HG02763 (cell line): Measurements from ENCODE around the gene SLC9A2.
A peak's percentile ranks its signal among the peaks of the same experiment; 100 is the strongest.

ENCODE experiments used
- ATAC-seq: cut with Tn5 transposase; IDR thresholded peaks from one replicate; pipeline ENCODE4 v1.9.1; 2021; ENCODE audit warnings: mild to moderate bottlenecking, moderate library complexity; ENCODE audit not compliant: unreplicated experiment

SLC9A2 gene

DNA sequence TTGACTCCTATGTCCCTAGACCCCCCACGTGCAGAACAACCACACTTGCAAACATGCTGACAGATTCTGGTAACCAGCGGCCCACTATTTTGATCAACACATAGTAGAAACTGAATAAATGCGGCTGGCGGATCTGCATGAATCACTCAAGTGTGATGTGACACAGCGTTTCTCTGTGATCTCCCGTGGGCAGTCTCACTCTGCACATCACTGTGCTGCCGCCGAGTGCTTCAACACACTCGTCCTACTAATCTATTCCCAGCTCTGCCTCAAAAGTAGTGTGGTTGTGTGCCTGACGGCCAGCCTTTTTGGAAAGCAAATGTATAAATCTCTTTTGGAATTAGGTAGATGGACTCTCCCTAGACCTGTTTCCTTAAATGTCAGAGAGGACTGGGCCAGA lies 105.2 kb downstream of the SLC9A2 start:
- ATAC-seq = no peak

DNA sequence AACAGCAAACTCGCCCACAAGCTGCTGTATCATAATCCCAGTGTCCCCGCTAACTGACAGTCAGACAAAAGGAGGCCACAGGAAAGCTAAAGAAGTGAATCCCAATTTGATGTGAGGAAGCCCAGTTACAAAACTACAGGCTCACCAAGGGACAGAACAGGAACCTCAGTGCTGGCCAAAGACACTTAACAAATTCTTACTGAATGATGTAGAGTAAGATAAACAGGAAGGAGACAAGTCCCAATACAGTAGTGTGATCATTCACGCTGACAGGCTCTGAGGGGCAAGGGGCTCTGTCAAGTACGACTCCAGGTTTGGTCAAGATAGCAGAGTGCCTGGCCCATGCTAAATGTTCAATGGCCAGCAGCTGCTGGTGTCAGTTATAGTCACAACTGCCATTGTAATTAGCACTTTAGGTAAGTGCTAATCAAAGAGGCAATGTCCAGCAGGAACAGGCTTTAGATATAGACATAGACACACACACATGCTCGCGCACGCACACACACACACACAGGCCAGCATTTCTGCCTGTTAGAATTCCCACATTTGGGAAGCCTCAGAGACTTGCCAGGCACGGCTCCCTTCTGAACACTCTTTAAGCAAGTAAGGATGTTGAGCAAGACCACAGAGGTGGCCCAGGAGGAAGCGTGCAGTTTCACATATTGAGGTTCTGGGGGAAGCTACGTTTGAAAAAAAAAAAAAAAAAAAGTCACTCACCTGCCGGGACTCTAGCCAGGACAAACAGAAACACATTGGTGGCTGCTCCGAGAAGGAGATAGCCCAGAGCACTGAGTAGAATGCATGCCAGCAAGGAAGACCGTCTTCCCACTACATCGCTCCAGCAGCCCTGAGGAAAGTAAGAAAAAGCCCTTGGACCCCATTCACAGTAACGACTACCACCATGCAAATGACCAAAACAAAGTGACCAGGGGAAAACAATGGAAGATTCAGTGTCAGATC lies 107.1 kb downstream of the SLC9A2 start:
- ATAC-seq = no peak

DNA sequence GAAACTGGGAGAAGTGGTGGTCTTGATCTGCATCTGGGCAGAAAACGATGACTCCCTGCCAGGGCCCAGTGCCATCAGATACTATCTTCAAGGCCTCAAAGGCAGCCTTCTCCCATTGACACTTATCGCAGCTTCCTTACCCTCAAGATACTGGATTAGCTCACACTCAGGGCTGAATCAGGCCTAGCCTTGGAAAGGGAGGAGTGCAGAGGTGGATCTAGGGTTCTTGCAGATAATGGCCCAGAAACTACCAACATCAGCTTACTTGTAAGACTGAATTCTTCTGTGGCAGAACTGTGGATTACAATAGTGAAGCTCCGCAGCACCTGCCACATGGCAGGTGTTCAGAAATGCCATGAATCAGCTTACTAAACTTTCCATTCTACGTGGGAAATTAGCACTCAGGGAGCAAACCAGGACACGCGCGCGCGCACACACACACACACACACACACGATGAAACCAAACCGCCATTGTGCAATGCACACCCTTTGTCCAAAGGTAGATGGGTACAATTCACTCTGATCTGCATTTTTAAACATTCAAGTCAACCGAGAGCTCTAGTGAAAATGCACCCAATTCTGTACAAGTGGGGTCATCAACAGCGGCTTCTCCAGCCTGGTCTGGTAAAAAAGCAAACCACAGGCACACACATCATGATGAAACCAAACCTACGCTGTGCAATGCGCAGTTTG lies 116.2 kb downstream of the SLC9A2 start:
- ATAC-seq = no peak

DNA sequence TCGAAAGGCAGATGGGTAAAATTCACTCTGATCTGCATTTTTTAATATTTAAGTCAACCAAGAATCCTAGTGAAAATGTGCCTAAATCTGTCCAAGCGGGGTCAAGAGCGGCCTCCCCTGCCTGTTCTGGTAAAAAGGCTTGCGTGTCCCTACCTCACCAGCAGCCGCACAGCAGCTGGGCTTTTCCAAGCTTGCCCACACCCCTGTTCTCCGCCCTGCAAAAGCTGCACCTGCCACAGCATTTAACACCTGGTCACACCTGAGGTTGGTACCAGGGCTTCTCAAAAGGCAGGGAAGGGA lies 116.7 kb downstream of the SLC9A2 start:
- ATAC-seq = peak; percentile 12

DNA sequence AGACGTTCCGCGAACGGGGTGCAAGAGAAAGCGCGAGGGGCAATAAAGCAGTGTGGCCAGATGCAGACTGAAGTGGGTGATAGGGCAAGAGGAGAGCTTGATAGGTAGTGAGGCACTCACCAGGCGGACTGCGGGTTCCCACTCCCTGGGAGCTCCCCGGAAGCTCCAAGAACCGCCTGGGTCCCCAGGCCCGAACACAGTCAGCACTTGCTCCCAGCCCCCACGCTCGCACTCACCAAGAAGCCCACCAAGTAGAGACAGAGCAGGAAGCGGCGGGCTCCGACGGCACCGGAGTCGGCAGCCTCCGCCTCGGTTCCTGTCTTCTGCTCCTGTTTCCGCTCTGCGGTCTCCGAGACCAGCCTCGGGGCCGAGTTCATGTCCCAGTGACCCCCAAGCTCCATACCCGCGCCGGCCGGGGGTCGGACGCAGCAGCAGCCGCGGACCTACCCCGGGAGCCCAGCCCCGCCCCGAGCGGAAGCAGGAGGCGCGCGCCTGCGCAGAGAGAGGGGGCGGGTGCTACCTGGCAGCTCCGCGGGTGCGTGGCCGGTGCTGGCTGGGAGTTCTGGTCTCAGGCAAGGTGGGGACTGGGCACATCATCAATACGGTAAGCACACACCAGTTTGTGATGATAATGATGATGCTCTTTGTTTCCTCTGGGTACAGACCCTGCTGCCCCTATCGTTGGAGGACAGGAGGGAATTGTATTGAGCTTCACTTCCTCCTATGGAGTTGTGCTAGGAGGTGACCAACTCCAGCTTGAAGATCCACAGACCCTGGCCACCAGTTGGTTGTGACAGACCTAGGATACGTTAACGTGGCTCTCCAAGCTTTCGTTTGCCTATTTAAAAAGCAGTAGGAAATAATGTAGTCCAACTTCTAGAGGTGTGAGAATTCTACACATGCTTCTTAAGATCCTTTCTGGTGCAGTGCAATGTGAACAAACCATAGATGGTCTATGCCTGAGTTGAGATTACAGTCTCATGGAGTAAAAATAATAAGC lies 117.4 kb downstream of the SLC9A2 start:
- peak; percentile 96 for ATAC-seq

DNA sequence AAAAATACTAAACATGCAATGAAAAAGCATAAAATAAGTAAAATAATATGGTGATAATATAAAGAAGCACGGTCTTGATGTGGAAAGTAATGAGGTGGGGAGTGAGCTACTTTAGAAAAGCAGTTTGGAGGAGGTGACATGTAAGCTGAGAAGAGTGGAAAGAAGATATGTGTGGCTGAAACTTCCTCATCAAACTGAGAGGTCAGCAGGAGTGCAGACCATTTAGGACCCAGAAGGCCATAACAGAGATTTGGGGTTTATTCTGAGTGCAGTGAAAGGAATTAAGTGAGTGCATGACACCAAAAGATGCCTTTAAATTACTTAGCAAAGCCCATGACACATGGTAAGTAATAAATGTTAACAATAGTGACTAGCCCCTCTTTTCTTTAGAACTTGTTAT lies 118.1 kb downstream of the SLC9A2 start:
- peak; percentile 29 for ATAC-seq

DNA sequence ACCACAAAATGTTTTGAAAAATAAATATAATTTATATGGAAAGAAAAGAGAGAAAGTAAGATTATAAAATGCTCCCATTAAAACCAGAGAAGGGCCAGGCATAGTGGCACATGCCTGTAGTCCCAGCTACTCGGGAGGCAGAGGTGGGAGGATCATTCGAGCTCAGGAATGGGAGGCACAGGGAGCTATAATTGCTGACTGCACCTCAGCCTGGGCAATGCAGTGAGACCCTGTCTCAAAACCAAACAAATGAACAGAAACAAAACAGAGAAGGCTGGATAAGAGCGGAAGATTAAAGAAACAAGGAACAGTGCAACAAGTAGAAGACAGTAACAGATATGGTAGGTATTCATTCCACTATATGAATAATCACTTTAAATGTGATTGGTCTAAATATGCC lies 123.9 kb downstream of the SLC9A2 start:
- ATAC-seq = no peak

DNA sequence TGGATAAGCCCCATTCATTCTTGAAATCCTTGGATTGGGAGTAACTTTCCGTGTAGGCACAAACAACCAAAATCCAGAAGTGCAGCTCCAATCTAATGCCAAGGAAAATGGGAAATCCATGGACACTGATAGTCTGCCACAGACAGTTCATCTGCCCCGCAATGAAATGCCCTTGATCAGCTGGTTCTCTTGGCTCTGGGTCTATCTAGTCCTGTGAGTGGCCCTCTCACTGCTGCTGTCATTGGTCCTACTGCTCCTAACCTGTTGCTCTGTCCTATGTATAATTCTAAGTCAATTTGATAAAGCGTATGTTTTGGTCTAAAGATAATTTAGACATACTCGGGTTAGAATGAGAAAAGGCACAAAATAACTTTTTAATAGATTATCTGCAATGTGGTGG lies 128.8 kb downstream of the SLC9A2 start:
- ATAC-seq = no peak

DNA sequence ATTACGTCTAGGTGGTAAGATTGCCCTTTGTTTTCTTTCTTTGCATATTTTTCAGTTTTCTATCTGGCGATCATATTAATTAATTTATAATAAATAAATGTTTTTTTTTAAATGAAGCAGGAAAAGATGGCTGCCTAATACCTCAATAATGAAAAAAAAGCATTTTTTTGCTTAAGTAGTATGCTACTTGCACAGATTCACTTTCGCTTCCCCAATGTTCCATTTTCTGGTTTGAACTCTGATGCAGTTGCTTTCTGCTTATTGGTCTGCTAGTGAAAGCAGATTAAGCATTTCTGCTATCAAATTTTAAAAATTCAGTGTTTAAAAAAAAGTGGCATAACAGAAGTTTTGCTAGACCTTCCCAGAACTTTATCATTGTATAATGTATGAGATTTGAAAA lies 130.6 kb downstream of the SLC9A2 start:
- no peak for ATAC-seq

DNA sequence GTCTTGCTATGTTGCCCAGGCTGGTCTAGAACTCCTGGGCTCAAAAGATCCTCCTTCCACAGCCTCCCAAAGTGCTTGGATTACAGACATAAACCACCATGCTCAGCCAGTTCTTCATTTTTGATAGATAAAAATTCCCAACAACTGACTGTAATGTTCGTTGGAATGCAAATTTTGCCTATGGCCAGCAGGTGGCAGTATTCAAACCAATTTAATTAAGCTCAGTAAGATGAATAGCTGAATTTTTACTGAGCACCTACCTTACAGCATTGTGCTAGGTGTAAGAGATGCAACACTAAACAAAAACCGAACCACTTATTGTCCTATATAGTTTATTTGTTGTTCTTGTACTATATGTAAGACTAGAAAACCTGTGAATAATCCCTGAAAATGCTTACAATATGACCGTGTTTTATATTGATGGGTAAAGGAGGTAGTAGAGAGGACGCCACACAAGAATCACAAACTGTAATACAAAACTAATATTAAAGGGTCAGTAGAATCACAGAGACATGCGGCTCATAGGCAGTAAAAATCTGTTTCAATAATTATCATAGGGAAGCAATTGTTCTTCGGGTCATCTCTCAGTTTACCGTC lies 134.3 kb downstream of the SLC9A2 start:
- no peak for ATAC-seq

DNA sequence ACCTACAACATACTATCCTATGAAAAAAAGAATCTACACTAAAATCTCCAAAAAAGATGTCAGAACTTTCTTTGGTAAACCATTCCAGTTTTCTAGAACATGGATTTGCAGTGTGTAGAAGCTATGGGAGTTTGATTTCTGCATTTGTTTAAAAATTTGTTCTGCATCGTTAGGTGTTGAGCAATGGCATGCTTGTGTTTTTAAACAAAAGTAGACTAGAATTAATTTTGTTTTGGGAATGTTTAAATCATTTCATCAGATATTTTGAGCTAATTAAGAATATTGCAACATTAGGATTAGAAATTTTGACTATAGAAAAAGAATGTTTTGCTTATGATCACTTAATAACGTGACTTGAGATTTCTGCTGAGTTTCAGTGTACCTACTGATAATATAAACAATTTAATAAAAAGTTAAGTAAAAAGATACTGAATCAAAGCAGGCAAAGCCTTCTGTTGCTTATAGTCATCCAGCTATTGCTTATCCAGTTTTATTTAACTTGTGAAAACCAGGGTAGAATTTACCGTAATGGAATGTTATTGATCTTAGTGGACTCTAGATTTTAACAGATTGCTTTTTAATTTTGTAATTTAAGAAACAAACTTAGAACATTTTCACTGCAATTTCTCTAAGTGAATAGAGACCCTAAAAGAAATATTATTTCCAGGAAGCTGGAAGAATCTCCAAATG lies 135.2 kb downstream of the SLC9A2 start:
- no peak for ATAC-seq

DNA sequence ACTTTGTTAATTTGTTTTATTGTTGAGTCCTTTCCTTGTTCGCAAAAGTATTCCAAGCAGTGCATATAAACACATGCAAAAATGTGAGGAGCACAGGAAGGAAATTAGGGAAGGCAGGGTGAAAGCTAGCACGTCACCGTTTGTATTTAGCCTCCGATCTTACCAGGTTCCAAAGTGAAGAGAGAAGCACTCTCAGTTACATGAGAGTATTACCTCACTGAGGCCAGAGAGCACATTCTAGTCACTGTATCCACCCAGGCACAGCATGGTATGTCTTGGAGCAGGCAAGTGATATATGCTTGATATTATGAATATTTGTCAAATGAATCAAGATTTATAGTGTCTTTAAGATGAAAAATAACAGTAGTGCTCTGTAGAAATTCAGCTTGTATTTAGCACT lies 135.9 kb downstream of the SLC9A2 start:
- ATAC-seq = no peak

DNA sequence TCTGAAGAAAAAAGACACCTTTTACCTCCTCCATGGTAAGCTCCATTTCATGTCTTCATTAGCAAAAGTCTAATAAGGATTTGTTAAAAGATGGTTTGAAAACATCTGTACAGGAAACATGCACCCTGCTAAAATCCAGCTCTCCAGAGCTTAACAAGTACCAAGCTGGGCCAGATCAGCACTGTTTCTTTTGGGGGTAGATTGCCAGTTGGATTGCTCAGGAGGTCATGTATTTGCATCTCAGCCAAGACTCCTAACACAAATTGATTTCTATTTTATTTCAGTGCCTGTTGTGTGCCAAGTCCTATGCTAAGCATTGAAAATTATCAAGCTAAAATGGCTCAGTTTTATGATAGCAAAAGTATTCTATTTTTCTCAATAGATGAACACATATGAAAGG lies 139.1 kb downstream of the SLC9A2 start:
- no peak for ATAC-seq
